ENCODE results near the gene NAV3.
"Not testable (repeated sequence)": the region's sequence is repeated elsewhere in the genome, so short reads cannot be mapped to it uniquely, and the experiment has no call there.

The NAV3 gene

DNA sequence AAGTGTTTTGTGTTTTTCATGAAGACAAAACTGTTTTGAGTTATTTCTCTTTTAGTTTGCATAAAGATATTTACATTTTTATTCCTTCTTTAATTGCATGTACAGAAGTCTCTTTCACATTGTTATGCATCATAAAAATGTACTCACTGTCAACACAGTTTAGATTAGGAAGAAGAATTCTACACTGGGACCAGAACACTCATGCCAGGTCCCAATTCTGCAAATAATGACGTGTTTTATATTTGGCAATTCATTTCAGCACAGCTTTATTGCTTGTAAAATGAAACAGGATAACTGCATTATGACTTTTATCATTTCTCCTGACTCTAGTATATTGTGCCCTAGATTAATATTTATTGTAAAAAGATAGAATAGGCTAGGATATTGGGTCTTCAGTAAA, 369.2 kb downstream of the NAV3 start:
- no peak for DNase-seq

DNA sequence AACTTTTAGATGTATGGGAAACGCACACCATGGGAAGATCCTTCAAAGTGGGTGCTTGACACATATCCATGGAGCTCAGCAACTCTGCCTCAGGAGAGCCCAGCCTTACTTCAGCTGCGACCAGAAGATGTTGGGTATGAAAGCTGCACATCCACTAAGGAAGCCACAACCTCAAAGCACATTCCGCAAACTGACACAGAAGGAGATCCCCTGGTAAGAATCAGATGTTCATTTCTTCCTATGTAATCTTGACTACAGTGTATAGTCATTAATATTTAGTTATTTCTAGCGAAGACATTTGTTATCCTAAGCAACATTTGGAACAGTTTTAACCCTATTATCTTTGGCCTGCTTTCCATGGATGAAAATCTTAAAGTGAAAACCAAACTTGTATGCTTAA, 374.2 kb downstream of the NAV3 start:
- DNase-seq: no peak

DNA sequence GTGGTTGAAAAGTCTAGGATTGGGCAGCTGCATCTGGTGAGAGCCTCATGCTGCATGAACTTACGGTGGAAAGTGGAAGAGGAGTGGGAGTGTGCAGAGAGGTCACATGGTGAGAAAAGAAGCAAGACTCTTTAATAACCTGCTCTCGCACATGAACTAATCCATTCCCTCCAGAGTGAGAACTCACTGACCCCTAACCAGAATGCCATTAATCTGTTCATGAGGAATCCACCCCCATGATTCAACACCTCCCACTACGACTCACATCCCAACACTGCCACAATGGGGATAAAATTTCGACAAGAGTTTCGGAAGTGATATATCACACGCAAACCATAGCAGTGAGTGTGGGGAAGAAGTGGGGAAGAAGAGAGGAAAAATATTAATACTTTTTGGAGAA, 377.4 kb downstream of the NAV3 start:
- DNase-seq: no peak

DNA sequence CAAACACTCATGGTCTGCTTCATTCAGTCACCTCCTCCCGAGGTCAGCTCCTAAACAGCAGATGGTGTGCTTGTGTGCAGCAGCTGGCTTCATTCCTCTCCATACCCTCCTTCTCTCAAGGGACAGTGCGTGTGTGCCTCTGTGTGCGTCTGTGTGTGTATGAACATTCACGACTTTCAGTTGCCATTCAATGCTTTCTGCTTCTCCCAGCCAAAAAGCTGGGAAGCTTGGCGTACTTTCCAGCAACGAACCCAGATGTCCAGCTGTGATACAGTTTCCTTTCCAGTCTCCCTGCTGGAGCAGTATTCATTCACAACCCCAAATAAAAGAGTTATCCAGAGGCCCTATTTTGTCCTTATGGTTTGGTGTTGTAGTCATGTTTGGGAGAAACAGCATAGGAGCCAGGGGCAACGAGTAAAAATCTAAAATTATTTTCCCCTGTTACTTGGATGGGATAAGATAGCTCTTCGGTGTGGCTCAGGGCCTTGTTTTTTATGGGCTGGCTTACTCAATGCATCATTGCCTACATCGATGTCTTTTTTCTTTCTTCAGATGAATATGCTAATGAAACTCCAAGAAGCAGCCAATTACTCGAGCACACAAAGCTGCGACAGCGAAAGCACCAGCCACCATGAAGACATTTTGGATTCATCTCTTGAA, 379.3 kb downstream of the NAV3 start:
- DNase-seq: no peak

DNA sequence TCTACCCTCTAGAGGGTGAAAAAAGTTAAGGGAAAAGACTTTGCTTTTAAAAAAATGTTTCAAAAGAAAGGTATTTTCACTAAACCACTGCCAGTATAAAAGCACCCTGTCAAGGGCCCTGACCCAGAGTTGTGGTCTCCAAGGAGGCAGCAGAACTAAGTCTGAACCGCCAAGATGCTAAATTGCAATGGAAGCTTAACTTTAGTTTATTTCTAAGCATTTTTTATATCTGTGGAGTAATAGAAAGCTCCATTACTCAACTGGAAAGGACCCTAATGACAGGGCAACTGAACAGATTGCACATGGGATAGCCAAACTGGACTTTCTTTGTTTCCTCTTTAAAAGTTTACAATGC, 379.8 kb downstream of the NAV3 start:
- DNase-seq: no peak

DNA sequence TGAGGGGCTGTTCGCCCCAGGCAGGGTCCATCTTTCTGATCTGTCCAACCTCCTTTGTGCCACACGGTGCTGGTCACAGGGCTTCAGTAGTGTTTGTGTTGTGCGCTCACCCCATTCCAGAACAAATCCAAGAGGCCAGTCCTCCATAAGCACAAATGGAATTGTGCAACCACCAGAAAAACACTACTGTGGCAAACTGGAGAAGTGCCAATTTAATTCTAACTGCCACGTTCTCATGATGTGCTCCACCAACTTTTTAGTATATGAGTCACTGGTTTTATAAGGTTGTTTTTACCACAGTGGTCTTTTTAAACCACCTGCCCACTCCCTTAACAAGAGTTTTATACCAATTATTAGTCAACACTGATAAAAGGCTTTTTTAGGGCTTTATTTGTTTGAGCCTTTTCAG, 380.2 kb downstream of the NAV3 start:
- DNase-seq: no peak

DNA sequence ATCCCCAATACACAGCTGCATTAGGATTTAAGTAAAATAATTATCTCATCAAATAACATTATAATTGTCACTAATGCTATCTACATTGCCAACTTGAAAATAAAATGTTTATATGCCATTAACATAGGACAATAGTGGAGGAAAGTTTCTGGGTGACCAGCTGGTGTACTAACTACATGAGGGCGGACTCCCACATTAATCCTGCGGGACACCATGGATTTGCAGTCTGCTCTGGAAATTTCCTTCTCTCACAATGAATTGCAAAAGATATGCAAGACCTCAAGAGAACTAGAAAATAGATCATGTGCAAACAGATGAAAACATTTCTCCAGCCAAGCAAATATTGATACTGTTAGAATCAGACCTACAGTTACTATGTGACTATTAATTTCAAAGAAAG, 390.1 kb downstream of the NAV3 start:
- no peak for DNase-seq

DNA sequence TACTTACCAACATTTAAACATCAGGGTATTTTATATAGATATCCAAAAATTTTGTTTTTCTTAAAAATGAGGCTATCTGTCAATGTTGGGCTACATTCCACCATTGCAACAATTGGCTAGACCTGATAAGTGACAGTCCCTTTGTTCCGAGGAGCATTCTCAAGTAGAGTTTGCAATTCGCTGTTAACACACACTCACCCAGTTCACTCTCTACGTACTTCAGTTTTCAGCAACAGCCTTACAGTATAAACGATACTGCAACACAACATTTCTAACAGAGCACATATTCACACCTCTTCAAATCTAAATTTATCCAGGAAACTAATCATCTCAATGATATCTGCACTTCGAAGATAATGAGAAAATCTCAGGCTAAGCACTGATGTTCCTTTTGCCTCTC, 393.5 kb downstream of the NAV3 start:
- no peak for DNase-seq

DNA sequence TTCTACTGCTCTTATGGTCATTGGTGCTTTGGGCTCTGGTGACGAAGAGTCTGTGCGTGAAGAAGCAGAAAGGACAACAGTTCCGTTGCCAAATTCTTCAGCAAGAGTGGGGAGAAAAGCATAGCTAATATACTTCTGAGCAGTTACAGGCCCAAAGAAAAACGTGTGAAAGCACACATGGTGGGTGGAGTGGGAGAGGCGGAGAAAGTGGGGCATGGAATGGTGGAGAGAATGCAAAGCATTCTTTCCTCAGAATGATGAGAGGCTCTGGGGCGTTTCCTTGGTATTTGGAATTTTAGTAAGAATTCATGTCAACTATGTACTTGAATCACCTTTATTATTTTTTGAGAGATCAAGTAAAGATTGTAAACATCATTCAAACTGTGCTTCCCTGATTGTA, 396.1 kb downstream of the NAV3 start:
- no peak for DNase-seq

DNA sequence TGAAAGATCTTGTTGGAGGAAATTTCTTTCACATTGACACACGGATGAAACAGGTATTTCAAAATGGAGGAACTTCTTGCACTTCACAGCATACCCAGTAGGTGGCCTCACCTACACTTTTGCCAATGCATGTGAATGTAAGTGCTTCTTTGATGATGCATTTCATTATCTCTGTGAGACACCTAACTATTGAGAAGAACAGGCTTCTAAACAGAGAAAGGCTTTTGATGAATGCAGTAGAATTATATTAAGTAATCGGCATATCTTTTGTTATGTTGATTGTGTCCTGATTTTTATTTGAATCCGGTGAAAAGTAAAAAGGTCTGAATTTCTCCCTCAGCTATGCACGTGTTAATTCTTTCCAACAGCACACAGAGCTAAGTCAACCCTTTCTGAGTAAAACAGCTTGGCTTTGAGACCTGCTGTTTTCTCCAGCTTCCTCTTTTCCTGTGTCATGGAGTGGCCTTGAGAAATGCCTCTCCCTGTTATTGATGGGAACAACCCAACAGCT, 399.0 kb downstream of the NAV3 start:
- peak; percentile 7 for DNase-seq

DNA sequence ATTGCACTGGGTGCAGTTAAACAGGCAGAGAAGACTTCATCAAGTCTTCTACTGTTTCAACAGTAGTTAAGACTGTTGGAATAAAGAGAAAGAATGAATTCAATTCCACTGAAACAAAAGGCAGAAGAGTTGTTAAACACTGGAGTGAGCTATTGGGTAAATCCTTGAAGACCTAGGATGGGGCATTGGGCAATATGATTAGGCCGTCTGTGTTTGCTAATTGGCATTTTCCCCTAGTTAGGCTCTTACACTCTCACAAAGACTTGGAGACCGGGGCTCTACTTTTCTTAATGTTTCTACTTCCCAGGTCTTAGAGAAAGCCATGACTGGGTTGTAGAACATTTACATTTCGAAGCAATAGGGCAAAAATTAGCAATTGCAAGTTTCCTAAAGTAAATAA, 402.1 kb downstream of the NAV3 start:
- no peak for DNase-seq

DNA sequence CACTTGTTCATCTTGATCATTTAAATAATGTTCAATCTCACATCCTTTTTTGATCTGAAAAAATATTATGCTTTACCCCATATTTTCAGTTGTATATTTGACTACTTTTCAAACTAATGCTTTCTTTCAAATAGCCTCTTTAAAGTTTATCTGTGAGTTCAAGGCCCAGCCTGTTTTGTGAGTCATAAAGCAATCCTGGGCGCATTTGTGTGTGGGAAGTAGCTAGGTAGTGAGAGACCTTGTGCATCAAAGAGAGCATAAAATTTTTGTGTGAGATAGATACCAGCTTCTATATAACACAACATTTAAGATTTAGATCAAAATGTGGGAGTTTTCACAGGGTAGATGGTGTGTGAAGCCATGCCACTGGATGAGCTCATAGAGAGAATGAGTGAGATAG, 405.6 kb downstream of the NAV3 start:
- DNase-seq: no peak

DNA sequence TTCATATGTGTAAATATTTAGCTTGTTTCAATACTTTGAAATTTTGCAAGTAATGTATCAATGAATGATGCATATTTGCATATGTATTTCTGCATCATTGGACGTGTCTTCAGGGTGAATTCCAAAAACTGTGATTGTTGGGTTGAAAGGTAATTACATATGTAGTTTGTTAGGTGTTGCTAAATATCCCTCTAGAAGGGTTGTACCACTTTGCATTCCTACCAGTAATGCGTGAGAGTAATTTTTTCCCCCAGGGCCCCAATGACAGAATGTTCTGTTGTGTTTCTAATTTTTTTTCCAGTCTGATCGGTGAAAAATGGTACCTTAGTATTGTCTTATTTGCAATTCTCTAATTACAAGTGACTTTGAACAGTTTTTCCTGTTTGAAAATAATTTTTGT, 408.9 kb downstream of the NAV3 start:
- DNase-seq: no peak

DNA sequence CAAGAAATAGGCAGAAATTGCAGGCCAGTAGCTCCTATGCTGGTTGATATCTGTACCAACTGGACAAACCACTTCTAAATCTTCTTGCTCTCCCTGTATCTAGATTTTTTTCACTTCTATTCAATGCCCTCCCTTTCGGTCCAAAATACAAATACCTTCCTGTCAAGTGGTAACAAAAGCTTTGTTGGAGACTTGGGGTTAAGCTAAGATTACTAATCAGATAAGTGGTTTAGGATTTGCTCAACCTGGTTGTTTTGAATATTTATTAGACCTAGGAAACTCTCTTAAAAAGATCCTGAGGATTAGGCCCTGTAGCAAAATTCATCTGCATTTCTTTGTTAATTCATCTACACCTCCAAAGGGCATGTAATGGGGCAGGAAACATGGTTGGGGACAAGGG, 410.1 kb downstream of the NAV3 start:
- no peak for DNase-seq

DNA sequence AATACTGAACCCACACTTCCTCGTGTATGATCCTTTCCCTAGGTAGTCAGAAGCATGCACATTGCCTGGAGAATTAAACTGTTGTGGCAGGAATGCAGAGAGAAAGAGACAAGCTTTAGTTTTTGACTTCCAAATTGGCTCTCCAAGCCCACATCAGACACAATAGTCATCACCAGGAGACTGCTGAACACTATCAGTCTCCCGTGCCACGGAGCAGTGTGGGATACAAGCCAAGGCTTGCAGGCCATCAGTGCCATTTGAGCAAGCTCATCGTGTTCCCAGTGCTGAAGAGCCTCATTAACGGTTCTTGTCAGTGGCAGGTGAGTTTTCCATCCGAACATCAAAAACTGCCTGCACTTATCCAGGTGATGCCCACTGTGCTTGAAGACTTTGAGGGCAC, 410.8 kb downstream of the NAV3 start:
- no peak for DNase-seq

DNA sequence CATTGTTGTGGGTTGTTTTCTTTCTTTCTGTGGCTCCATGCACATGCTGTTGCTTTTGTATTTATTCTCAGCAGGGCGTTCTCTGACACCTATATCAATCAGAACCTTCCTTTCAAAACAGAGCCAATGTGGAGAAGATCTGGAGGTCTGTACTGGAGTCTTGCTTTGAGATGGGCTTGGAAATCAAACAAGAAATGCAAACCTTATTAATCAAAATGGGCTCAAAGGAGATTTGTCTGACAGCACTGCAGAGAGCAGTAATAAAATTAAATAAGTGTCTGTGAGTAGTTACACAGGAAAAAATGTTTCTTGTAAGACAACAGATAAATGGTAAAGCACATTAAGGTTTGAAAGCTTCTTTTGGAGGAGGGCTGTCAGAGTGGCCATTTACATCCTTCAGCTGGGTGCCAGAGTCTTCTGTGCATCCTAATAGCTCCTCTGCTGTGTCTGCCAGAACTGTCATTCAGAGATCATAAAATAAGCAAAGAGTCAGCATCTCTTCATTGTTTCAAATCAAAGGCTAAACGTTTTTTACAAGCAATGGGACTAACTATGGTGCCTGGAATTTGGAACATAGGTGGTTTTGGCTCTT, 414.3 kb downstream of the NAV3 start:
- no peak for DNase-seq

DNA sequence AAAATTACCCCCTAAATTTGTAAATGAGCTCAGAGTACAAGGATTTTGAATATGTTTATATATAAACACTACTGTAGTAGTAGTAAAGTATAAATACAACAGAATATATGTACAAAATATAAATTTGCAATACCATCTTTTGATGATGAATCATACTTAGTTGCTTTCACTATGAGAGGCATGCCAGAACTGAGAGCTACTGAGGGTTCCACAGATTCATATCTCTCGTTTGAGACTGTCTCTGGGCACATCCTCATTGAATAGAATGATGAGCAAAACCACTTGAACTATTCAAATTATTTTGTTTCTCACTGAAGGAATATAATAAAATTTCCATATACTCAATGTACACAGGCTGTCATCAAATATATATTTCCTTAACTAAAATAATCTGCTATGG, 417.6 kb downstream of the NAV3 start:
- DNase-seq: no peak

DNA sequence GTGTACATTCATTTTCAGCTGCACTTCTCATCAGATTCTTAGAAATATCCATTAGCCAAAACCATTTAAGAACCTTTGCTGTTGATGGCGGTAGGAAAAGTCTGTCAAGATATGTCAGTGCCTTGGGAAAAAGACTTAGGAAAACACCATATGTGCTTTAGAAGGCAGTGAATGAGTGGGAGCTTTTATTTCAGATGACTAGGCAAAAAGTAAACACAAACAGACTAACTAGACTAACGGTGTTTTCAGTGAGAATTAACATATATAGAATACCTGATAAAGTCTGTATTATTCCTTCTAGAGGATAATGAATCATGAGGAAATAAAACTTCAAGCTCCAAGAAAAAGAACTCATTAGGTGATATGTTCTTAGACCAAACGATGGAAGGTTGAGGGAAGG, 418.9 kb downstream of the NAV3 start:
- no peak for DNase-seq

DNA sequence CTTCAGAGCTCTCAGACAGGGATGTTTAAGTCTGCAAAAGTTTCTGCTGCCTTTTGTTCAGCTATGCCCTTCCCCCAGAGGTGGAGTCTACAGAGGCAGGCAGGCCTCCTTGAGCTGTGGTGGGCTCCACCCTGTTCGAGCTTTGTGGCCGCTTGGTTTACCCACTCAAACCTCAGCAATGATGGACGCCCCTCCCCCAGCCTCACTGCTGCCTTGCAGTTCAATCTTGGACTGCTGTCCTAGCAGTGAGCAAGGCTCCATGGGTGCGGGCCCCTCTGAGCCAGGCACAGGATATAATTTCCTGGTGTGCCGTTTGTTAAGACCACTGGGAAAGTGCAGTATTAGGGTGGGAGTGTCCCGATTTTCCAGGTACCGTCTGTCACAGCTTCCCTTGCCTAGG, 427.0 kb downstream of the NAV3 start:
- not testable (repeated sequence) for DNase-seq

DNA sequence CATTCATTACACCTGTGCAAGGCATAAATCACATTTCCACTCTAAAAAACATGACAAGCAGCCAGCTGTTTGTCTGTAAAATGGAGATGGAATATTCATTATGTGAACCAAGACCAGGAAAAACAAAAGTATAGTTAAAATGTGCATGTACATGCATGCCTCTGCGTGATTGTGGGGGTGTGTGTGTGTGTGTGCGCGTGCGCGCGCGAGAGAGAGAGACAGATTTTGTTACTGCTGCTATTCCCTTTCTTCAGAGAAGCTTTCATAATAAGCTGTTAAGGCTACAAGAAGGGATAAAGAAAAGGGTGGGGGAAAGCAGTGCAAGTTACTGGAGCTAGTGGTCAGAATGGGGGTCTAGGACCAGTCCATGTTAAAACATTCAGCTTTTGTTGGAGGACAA, 430.3 kb downstream of the NAV3 start:
- DNase-seq: no peak

DNA sequence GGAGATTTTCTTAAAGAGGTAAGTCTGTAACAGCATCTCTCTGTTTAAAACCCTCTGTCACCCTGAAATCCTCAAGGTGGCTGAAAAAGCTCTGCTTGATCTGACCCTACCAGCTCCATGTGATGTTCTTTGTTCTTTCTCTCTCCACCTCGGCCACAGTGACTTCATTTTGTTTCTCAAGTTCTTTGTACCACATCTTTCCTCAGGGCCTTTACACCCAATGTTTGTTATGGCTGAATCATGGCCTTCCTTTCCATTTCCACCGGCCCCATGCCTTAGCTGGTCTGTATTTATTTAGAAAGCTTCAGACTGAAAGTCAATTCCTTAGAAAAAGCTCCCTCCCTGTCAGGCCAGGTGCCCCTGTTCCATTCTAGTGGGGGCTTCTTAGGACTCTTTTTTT, 431.2 kb downstream of the NAV3 start:
- DNase-seq: no peak
